NOMO-1 treated with DMSO at 0.1 percent for 48 hours (cell line): Measurements from ENCODE around the gene HRCT1.
A peak's percentile ranks its signal among the peaks of the same experiment; 100 is the strongest.

Experiments used
- DNase-seq: peaks from one replicate; lab custom pipeline; 2025; ENCODE audit not compliant: unreplicated experiment; lab: John Stamatoyannopoulos, UW

Gene HRCT1

GRCh38 chr9:35940458-35941407 is 34.7 kb downstream of the HRCT1 start:
- no peak for DNase-seq

GRCh38 chr9:35942286-35942685 is 36.3 kb downstream of the HRCT1 start:
- DNase-seq = no peak

- DNase-seq = no peak
Measured at GRCh38 chr9:35944173-35944572, 38.2 kb downstream of the HRCT1 start.

- no peak for DNase-seq
Measured at GRCh38 chr9:35944841-35945240, 38.8 kb downstream of the HRCT1 start.

- DNase-seq = peak; percentile 72
Measured at GRCh38 chr9:35945341-35946018, 39.5 kb downstream of the HRCT1 start.

GRCh38 chr9:35948451-35948850 is 42.4 kb downstream of the HRCT1 start:
- DNase-seq = no peak

- DNase-seq = no peak
Measured at GRCh38 chr9:35948901-35949318, 42.9 kb downstream of the HRCT1 start.

GRCh38 chr9:35951736-35952135 is 45.7 kb downstream of the HRCT1 start:
- no peak for DNase-seq

- no peak for DNase-seq
Measured at GRCh38 chr9:35952526-35953191, 46.7 kb downstream of the HRCT1 start.

- DNase-seq = peak; percentile 92
Measured at GRCh38 chr9:35954942-35955546, 49.0 kb downstream of the HRCT1 start.

GRCh38 chr9:35956651-35957050 is 50.6 kb downstream of the HRCT1 start:
- no peak for DNase-seq
